Measurements from ENCODE around the gene OR1Q1. TPM values are rescaled to one million over a fixed set of nuclear protein-coding genes. Genes with fewer than 3 reads are reported as not detected.

Gene OR1Q1, protein sequence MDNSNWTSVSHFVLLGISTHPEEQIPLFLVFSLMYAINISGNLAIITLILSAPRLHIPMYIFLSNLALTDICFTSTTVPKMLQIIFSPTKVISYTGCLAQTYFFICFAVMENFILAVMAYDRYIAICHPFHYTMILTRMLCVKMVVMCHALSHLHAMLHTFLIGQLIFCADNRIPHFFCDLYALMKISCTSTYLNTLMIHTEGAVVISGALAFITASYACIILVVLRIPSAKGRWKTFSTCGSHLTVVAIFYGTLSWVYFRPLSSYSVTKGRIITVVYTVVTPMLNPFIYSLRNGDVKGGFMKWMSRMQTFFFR
- total RNA-seq: 0.26 TPM in 1 of 2 replicates, not detected in the other

DNA sequence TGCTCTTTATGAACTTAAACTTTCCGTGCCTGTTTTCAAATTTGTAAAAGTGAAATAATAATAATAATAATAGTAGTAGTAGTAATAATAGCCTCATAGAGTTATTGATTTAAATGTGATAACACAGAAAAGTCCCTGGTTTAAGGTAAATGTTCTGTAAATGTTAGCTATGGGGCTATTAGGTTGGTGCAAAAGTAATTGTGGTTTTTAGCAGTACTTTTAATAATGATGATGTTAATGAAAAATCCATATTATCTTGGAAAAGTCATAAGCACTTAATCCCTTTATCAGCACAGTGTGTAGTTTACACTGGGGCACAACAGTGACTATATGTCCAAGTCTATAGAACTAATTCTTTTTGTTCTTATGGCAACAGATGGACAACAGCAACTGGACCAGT, at the start of gene OR1Q1:
TSS of gene OR1Q1 (plus strand) at position 377 of the 400 bp plus-strand sequence. CDS start at position 377, 0 bp downstream.

DNA sequence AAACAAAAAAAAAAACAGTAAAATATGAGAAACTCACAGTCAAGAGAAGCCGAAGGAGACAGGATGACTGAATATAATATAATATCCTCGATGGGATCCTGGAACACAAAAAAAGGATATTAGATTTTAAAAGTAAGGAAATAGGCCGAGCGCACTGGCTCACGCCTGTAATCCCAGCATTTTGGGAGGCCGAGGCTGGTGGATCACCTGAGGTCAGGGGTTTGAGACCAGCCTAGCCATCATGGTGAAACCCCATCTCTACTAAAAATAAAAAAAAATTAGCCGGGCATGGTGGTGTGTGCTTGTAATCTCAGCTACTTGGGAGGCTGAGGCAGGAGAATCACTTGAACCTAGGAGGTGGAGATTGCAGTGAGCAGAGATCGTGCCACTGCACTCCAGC, 31.3 kb upstream of the OR1Q1 start, which contains the start of gene OR1L8:
TSS of gene OR1L8 (minus strand) at position 101 of the 400 bp plus-strand sequence. CDS start 14,907 bp downstream, outside the sequence.

DNA sequence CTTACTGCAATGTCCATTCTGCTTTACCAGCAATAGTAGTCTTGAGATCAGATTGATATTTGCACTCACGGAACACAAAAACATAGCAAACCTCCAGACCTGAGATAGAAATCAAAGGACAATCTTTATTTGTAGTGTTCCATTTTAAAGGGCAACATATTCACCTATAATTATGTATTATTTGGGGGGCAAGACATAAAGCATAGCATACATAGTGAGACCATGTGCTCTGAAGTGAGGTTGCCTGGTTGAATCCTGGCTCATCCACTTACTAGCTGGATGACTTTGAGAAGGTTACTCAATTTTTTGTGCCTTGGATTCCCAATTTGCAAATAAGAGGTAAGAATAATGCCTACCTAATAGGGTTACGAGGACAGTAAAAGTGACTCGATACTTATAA, 43.0 kb downstream of the OR1Q1 start, which contains the start of gene OR1B1:
TSS of gene OR1B1 (minus strand) at position 101 of the 400 bp plus-strand sequence.

DNA sequence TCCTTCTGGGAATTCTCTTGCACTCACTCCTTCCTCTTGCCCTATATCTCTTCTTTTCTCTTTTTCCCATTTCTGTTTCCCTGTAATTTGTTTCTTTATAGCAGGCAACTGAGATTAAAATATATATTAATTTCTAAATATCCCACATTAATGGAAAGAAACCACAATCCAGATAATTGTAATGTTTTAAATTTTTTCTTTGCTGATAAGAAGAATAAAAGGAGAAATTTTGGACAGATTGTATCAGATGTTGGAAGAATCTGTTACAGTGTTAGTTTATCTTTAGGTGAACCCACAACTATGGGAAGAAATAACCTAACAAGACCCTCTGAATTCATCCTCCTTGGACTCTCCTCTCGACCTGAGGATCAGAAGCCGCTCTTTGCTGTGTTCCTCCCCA, 46.9 kb downstream of the OR1Q1 start, which contains the start of gene OR1L1:
TSS of gene OR1L1 (plus strand) at position 301 of the 400 bp plus-strand sequence. CDS start at position 301, 0 bp downstream.

Other genes starting within 250 kb of the OR1Q1 start
- gene PTGS1, start 243.7 kb upstream of the OR1Q1 start, total RNA-seq: 38.4 and 138 TPM in 2 replicates
- not detected in 2 replicates for gene OR1J1, start 136.8 kb upstream of the OR1Q1 start, total RNA-seq
- gene OR1J2, start 103.9 kb upstream of the OR1Q1 start, total RNA-seq: 0.53 TPM in 1 of 2 replicates, not detected in the other
- gene OR1J4, start 95.6 kb upstream of the OR1Q1 start, total RNA-seq: not detected in 2 replicates
- gene OR1N1, start 87.4 kb upstream of the OR1Q1 start, total RNA-seq: not detected in 2 replicates
- 0.13 TPM in 1 of 2 replicates, not detected in the other for gene OR1N2, start 61.6 kb upstream of the OR1Q1 start, total RNA-seq
- gene OR1L8, start 31.4 kb upstream of the OR1Q1 start, total RNA-seq: 0.12 and 0.13 TPM in 2 replicates
- 0.06 and 0.26 TPM in 2 replicates for gene OR1B1, start 42.9 kb downstream of the OR1Q1 start, total RNA-seq
- gene OR1L1, start 47.0 kb downstream of the OR1Q1 start, total RNA-seq: not detected in 2 replicates
- gene OR1L3, start 60.4 kb downstream of the OR1Q1 start, total RNA-seq: not detected in 2 replicates
- not detected in 2 replicates for gene OR1L4, start 109.3 kb downstream of the OR1Q1 start, total RNA-seq
- gene OR1L6, start 127.6 kb downstream of the OR1Q1 start, total RNA-seq: not detected in 2 replicates
- not detected in 2 replicates for gene OR5C1, start 174.2 kb downstream of the OR1Q1 start, total RNA-seq
- not detected in 2 replicates for gene OR1K1, start 185.4 kb downstream of the OR1Q1 start, total RNA-seq
- 43.9 and 51.5 TPM in 2 replicates for gene PDCL, start 213.8 kb downstream of the OR1Q1 start, total RNA-seq

Data from aortic smooth muscle cell (primary cell).